Stimulated activated CD4-positive, alpha-beta T cell treated with anti-CD3 and anti-CD28 coated beads, Interleukin-15, amount 100 ng/mL, for 1 hour (primary cell): ENCODE results near the gene HAGHL.

Experiments
- DNase-seq, 2 donors: peaks; one replicate each; pipeline ENCODE4 v3.0.0-alpha.2; 2020; ENCODE audit warnings: low read depth in 1 of 2, low spot score in 1 of 2

The HAGHL gene

GRCh38 chr16:707062-707538 is 19.8 kb upstream of the HAGHL start:
- no peak for DNase-seq

DNA sequence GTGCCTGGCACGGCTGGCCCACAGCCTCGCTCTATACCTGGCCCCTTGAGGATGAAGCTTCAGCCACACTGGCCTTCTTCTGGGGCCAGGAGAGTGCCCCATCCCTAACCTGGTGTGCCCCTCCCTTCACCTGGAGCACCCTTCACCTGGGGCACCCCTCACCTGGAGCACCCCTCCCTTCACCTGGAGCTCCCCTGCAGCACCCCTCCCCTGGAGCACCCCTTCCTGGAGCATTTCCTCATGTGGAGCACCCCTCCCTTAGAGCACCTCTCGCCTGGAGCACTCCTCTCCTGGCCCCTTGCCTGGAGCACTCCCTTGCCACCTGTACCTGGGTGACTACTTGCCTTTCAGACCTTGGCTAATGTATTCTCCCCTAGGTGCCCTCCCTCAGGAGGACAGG is 18.9 kb upstream of the HAGHL start:
- DNase-seq, result no peak

DNA sequence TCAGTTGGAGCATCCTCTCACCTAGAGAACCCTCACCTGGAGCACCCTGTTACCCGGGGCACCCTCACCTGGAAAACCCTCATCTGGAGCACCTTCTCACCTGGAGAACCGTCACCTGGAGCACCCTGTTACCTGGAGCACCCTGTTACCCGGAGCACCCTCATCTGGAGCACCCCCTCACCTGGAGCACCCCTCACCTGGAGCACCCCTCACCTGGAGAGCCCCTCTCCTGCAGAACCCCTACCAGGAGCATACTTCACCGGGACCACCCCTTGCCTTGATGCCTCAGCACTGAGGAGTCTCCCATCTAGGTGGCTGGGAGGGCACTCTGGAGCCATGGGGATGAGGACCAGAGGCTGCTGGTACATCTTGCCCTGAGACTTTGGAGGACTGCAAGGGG is 17.9 kb upstream of the HAGHL start:
- DNase-seq, result no peak

- DNase-seq, result no peak
These were observed 17.1 kb upstream of the HAGHL start for GRCh38 chr16:709566-710499.

- DNase-seq, result no peak
These were observed 16.3 kb upstream of the HAGHL start for GRCh38 chr16:710500-711075.

DNA sequence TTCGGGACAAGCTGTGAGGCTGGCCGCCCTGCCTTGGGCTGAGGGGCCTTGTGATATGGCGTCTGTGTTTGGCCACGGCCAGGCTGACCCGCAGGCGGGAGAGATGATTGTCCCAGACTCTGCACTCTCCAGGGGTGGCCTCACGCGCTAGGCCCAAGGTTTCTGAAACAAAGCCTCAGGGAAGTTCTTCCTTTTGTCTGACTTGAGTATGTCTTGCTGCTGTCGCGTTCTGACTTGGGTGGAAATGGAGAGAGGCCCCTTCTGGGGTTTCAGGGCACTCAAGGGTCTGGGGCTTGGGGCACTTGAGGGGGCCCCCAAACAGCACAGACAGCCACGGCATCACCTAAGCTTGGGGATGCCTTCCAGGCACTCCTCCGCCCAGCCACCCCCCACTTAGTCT is 15.8 kb upstream of the HAGHL start:
- no peak for DNase-seq

DNA sequence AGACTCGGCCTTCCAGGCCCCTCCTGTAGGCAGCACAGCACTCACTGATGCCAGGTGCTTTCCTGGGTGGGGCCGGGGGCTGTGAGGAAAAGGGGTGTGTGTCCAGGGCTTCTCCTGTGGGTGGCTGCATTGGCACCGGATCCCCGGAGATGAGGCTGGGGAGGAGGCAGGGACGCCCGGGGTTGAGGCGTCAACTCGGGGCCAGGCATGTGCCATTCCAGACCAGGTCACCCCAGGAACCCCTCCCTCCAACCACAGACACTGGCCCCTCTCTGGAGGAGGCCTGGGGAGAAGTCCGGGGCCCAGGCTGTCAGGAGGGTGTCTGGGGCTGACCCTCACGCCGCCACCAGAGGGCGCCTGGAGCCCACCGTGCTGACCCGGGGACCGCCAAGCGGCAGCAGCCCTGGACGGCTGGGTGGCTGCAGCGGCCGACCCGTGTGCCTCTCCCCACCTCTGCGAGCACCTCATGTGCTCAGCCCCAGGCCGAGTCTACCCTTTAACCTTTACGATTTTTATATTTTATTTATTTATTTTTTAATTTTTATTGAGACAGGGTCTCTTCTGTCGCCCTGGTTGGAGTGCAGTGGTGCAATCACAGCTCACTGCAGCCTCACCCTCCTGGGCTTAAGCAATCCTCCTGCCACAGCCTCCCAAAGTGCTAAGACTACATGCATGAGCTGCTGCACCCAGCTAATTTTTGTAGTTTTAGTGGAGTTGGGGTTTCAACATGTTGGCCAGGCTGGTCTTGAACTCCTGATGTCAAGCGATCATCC is 15.2 kb upstream of the HAGHL start:
- peak; percentile 60 to 72 for DNase-seq

DNA sequence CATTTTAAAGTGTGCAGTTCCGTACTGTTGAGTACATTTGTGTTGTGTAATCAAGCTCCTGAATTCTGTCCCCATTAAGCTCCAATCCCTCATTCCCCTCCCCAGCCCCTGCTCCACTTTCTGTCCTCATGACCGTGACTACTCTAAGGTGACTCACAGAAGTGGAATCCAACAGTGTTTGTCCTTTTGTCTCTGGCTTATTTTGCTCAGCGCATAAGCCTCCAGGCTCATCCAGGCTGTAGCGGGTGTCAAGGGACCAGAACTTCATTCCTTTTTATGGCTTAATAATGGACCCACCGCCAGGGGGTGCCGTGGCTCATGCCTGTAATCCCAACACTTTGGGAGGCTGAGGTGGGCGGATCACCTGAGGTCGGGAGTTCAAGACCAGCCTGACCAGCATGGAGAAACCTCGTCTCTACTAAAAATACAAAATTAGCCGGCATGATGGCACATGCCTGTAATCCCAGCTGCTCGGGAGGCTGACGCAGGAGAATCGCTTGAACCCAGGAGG is 14.1 kb upstream of the HAGHL start:
- DNase-seq, result peak in 1 of 2 donors; percentile 37

GRCh38 chr16:714079-714478 is 12.8 kb upstream of the HAGHL start:
- DNase-seq, result no peak

GRCh38 chr16:714558-715476 is 12.1 kb upstream of the HAGHL start, which contains the start of gene METRN:
Gene METRN, plus strand, starts transcription at chr16:715118. Its CDS starts 172 bp downstream, at chr16:715290.
- peak; percentile 72 to 92 for DNase-seq

- DNase-seq, result no peak
These were observed 11.3 kb upstream of the HAGHL start for GRCh38 chr16:715477-716199.

DNA sequence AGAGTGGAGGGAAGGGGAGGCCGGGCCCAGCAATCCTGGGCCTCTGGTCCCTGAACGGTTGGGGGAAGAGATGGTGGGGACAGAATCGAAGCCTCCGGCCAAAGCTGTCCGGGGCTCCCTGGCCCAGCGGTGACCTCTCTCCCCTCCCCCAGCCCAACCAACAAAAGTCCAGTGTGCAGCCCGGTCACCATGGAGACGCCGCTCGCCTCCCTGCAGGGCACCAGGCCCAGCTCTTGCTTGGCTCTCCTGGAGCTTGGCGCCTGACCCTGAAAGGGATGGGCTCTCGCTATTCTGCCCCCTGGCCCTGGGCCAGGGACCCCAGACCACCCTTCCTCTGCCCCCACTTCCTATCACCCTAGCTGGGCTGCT is 10.7 kb upstream of the HAGHL start:
- no peak for DNase-seq

DNA sequence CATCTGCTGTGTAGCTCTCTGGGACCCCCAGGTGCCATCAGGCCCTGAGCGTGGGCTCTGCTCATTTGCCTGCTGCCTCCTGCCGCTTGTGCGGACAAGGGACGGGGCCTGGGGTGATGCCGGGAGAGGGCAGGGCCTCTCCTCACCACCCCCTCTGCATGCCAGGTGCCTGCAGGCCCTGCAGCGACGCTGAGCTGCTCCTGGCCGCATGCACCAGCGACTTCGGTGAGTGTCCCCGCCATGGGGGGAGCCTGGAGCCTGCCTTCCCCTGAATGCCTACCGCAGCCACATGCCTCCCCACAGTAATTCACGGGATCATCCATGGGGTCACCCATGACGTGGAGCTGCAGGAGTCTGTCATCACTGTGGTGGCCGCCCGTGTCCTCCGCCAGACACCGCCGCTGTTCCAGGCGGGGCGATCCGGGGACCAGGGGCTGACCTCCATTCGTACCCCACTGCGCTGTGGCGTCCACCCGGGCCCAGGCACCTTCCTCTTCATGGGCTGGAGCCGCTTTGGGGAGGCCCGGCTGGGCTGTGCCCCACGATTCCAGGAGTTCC is 10.1 kb upstream of the HAGHL start:
- DNase-seq, result no peak

GRCh38 chr16:717450-718245 is 9.3 kb upstream of the HAGHL start:
- DNase-seq, result no peak

DNA sequence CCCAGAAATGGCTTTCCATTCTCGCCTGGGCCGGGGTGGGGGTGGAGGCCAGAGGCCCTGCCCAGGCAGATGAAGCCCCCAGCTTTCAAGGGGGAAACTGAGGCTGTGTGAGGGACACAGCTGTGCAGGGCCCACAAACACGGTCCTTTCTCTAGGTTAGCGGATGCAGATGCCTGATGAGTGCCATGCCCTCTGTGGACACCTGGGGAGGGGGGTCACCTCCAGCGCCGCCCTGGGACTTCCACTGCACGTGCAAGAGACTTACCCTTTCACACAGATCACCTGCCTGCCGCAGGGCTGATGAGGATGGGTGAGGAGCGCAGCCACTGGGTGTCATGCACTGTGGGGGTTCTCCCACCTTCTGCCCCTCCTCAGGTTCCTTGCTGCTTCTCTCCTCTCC is 8.5 kb upstream of the HAGHL start:
- no peak for DNase-seq

DNA sequence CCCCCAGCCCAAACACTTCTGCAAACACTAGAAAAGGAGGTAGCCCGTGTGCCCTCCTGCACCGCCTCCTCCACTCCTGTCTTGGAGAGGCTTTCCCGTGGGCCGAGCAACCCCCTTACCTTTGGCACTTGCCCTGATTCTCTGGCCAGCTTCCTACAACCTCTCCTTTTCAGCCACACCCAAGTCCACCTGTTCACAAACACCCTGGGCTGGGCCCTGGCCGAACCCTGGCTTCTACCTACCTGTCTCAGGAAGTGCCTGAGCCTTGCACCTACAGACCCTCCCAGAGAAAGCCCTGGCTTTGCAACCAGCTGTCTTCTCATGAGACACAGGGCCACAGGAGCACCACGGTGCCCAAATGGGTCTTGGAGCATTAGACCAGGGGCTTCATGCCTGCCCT is 8.0 kb upstream of the HAGHL start:
- DNase-seq, result no peak

- DNase-seq, result no peak
These were observed 7.0 kb upstream of the HAGHL start for GRCh38 chr16:719815-720446.

- no peak for DNase-seq
These were observed 6.4 kb upstream of the HAGHL start for GRCh38 chr16:720447-720989.
